Mesothelial cell of epicardium (in vitro differentiated cells): ENCODE results near the gene STIM1. TPM values are rescaled to one million over a fixed set of nuclear protein-coding genes. Genes with fewer than 3 reads are reported as not detected.
A peak's percentile ranks its signal among the peaks of the same experiment; 100 is the strongest.

Source experiments
- DNase-seq, 2 experiments: peaks; one replicate each; pipeline ENCODE4 v3.0.0; 2021; ENCODE audit warnings: low spot score in 2 of 2; ENCODE audit not compliant: unreplicated experiment in 2 of 2
- H3K27ac Mint-ChIP-seq: 2 replicates; pipeline ENCODE4 v1.8.0; 2021; ENCODE audit warnings: mixed read lengths
- H3K27me3 Mint-ChIP-seq: 2 replicates; pipeline ENCODE4 v1.8.0; 2021; ENCODE audit warnings: low read depth, mixed read lengths
- H3K36me3 Mint-ChIP-seq: 2 replicates; pipeline ENCODE4 v1.8.0; 2021; ENCODE audit warnings: mixed read lengths
- H3K4me1 Mint-ChIP-seq: 2 replicates; pipeline ENCODE4 v1.8.0; 2021; ENCODE audit warnings: mixed read lengths
- H3K4me3 Mint-ChIP-seq: 2 replicates; pipeline ENCODE4 v1.8.0; 2021; ENCODE audit warnings: mild to moderate bottlenecking, moderate library complexity, mixed read lengths
- H3K9me3 Mint-ChIP-seq: 2 replicates; pipeline ENCODE4 v1.8.0; 2021; ENCODE audit warnings: mixed read lengths
- CTCF ChIP-seq: fragments of 200-600 bp; sonication (generic); IDR thresholded peaks from one replicate; pipeline ENCODE4 v1.5.0; 2021; ENCODE audit warnings: antibody characterized with exemption; ENCODE audit not compliant: unreplicated experiment
- total RNA-seq: library from RNA; stranded (reverse); gene quantifications from 3 replicates; pipeline ENCODE4 v1.2.1, GENCODE V29; 2021

STIM1 gene
- total RNA-seq, 1 donor from 2014 or later: 43.7 TPM

GRCh38 chr11:3853545-3853842 lies 2.0 kb upstream of the STIM1 start:
- peaks cover 32% of the 10 kb centered on the region for H3K4me1 Mint-ChIP-seq
- H3K36me3 Mint-ChIP-seq: no peaks in the 10 kb centered on the region
- H3K9me3 Mint-ChIP-seq: no peaks in the 10 kb centered on the region
- H3K27me3 Mint-ChIP-seq: no peaks in the 10 kb centered on the region
- H3K4me3 Mint-ChIP-seq: no peak overlapping the region
- DNase-seq: no peak
- no peak for TF ChIP-seq CTCF
- no peak overlapping the region for H3K27ac Mint-ChIP-seq

GRCh38 chr11:3853899-3854659 lies 1.4 kb upstream of the STIM1 start:
- Mint-ChIP-seq H3K4me1 (peaks cover 38% of the 10 kb centered on the region), H3K4me3 (peak overlapping the region; percentile 88), H3K27ac (peak overlapping the region; percentile 85), H3K36me3 (no peaks in the 10 kb centered on the region), H3K9me3 (no peaks in the 10 kb centered on the region), H3K27me3 (no peaks in the 10 kb centered on the region)
- no peak for DNase-seq
- TF ChIP-seq CTCF: no peak

GRCh38 chr11:3854660-3854976 lies 846 bp upstream of the STIM1 start:
- Mint-ChIP-seq H3K4me3 (peak overlapping the region; percentile 88), H3K27ac (peak overlapping the region; percentile 85), H3K4me1 (peaks cover 40% of the 10 kb centered on the region), H3K9me3 (no peaks in the 10 kb centered on the region), H3K36me3 (no peaks in the 10 kb centered on the region), H3K27me3 (no peaks in the 10 kb centered on the region)
- TF ChIP-seq CTCF: no peak
- no peak for DNase-seq

GRCh38 chr11:3855808-3856491 lies 486 bp downstream of the STIM1 start:
- peaks cover 48% of the 10 kb centered on the region for H3K4me1 Mint-ChIP-seq
- H3K4me3 Mint-ChIP-seq: peak overlapping the region; percentile 98
- peak overlapping the region; percentile 88 for H3K27ac Mint-ChIP-seq
- TF ChIP-seq CTCF: no peak
- no peaks in the 10 kb centered on the region for H3K27me3 Mint-ChIP-seq
- H3K36me3 Mint-ChIP-seq: no peaks in the 10 kb centered on the region
- no peaks in the 10 kb centered on the region for H3K9me3 Mint-ChIP-seq
- peak; percentile 22 to 49 for DNase-seq

- no peak for DNase-seq
- H3K27me3 Mint-ChIP-seq: no peaks in the 10 kb centered on the region
- no peaks in the 10 kb centered on the region for H3K9me3 Mint-ChIP-seq
- peak overlapping the region; percentile 98 for H3K4me3 Mint-ChIP-seq
- H3K4me1 Mint-ChIP-seq: peaks cover 48% of the 10 kb centered on the region
- no peak overlapping the region for H3K27ac Mint-ChIP-seq
- no peak for TF ChIP-seq CTCF
- no peaks in the 10 kb centered on the region for H3K36me3 Mint-ChIP-seq
Observed at GRCh38 chr11:3856856-3857553, 1.5 kb downstream of the STIM1 start.
